Natural killer cell treated with Interleukin-12 subunit alpha and Interleukin-12 subunit beta and Interleukin-15 and Interleukin-18, amount 100 ng/mL, for 72 hours (primary cell): Measurements from ENCODE around the gene EYA2. TPM values are rescaled to one million over a fixed set of nuclear protein-coding genes. Genes with fewer than 3 reads are reported as not detected.

Experiments used
- ATAC-seq, 2 donors: fragments of 150-1000 bp; cut with Tn5 transposase in 1 of 2; sonication (Bioruptor Pico), chemical (Tn5 transposase) in 1 of 2; 2 replicates each; pipeline ENCODE4 v1.10.0; 2021
- DNase-seq: peaks from one replicate; pipeline ENCODE4 v3.0.0; 2022; ENCODE audit warnings: low spot score
- H3K27ac Mint-ChIP-seq, 2 donors: 1 replicate in 1 of 2; 2 replicates in 1 of 2; pipeline ENCODE4 v1.8.0; 2022; ENCODE audit warnings: mixed read lengths in 2 of 2, mild to moderate bottlenecking in 1 of 2, moderate library complexity in 1 of 2
- H3K27me3 Mint-ChIP-seq, 2 donors: 1 replicate in 1 of 2; 2 replicates in 1 of 2; pipeline ENCODE4 v1.8.0; 2022; ENCODE audit warnings: mixed read lengths in 2 of 2
- H3K36me3 Mint-ChIP-seq: one replicate; pipeline ENCODE4 v1.8.0; 2022; ENCODE audit warnings: mixed read lengths
- H3K4me1 Mint-ChIP-seq, 2 donors: 1 replicate in 1 of 2; 2 replicates in 1 of 2; pipeline ENCODE4 v1.8.0; 2022; ENCODE audit warnings: low read depth in 2 of 2, mixed read lengths in 2 of 2, mild to moderate bottlenecking in 1 of 2
- H3K4me3 Mint-ChIP-seq: one replicate; pipeline ENCODE4 v1.8.0; 2022; ENCODE audit warnings: mixed read lengths
- H3K9me3 Mint-ChIP-seq: 2 replicates; pipeline ENCODE4 v1.8.0; 2022; ENCODE audit warnings: mixed read lengths
- total RNA-seq, 2 donors: library from RNA; stranded (reverse); gene quantifications; one replicate each; pipeline ENCODE4 v1.2.3, GENCODE V29; 2022

EYA2 gene
- total RNA-seq, 2 donors from 2014 or later, result 0.17 TPM; not detected in 1

DNA sequence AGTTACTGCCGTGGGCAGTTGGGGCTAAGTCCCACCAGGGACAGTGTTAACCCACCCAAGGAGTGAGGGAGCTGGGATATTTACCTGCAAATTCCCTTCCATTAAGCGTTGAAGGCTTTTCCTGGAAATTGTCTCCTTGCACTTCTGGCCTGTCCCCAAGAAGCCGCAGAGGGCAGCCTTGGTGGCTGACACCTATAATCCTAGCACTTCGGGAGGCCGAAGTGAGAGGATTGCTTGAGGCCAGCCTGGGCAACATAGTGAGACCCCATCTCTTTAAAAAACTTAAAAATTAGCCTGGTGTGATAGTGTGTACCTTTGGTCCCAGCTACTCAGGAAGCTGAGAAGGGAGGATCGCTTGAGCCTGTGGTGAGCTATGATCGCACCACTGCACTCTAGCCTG, 204.4 kb downstream of the EYA2 start:
- H3K27me3 Mint-ChIP-seq, result peaks cover 32 to 44% of the 10 kb centered on the region in 2 donors
- no peak for DNase-seq
- no peak overlapping the region for H3K27ac Mint-ChIP-seq
- H3K4me1 Mint-ChIP-seq, result no peaks in the 10 kb centered on the region
- peaks cover 4% of the 10 kb centered on the region for H3K9me3 Mint-ChIP-seq
- peak in 1 of 2 donors; percentile 21 for ATAC-seq
- H3K4me3 Mint-ChIP-seq, result no peak overlapping the region
- no peaks in the 10 kb centered on the region for H3K36me3 Mint-ChIP-seq

GRCh38 chr20:47099825-47100441, 205.3 kb downstream of the EYA2 start:
- no peak for ATAC-seq
- H3K4me1 Mint-ChIP-seq, result no peaks in the 10 kb centered on the region
- DNase-seq, result no peak
- H3K9me3 Mint-ChIP-seq, result peaks cover 4% of the 10 kb centered on the region
- H3K4me3 Mint-ChIP-seq, result no peak overlapping the region
- peaks cover 33 to 44% of the 10 kb centered on the region in 2 donors for H3K27me3 Mint-ChIP-seq
- no peaks in the 10 kb centered on the region for H3K36me3 Mint-ChIP-seq
- H3K27ac Mint-ChIP-seq, result no peak overlapping the region

DNA sequence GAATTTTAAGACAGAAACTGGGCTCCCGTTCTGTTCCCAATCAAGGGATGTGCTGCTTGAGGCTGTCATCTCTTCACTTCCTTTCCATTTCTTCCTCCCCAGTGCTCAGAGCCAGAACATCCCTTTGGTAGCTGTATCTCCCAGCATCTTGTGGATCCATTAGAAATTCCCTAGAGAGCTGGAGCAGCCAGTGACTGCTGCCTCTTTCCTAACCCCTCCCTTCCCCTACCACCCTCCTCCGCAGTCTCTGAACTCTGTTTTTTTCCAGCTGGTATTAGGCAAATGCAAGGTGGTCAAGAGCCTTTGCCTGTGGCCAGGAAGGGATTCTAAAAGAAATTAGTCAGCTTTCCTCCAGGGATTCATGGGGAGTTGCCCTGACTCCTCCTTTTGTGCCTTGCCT, 208.0 kb downstream of the EYA2 start:
- no peaks in the 10 kb centered on the region for H3K4me1 Mint-ChIP-seq
- no peaks in the 10 kb centered on the region for H3K9me3 Mint-ChIP-seq
- H3K36me3 Mint-ChIP-seq, result no peaks in the 10 kb centered on the region
- H3K27me3 Mint-ChIP-seq, result peaks cover 29 to 40% of the 10 kb centered on the region in 2 donors
- H3K27ac Mint-ChIP-seq, result no peak overlapping the region
- ATAC-seq, result no peak
- no peak overlapping the region for H3K4me3 Mint-ChIP-seq
- no peak for DNase-seq

- Mint-ChIP-seq H3K27me3 (peaks cover 14 to 25% of the 10 kb centered on the region in 2 donors), H3K9me3 (no peaks in the 10 kb centered on the region), H3K4me1 (no peaks in the 10 kb centered on the region), H3K4me3 (no peak overlapping the region), H3K36me3 (no peaks in the 10 kb centered on the region), H3K27ac (no peak overlapping the region)
- ATAC-seq, result no peak
- no peak for DNase-seq
These were observed 212.1 kb downstream of the EYA2 start for GRCh38 chr20:47106786-47107185.

DNA sequence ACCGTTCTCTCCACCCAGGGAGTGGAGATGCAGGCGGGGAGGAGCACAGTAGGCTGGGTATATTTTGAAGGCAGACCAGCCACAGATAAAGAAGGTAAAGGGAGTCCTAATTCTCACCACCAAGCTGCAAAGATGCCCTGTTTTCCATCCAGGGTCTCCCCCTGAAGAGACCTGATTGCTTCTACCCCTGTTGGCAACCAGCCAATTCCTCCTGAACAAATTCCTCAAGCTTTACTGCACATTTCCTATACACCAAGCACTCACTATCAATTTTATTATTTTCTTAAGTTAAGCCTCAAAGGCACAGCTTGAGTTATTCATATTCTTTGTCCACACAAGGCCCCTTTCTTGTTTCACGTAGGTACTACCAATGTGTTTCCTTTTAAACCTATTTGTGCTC, 214.4 kb downstream of the EYA2 start:
- DNase-seq (no peak), ATAC-seq (no peak)
- H3K4me1 Mint-ChIP-seq, result no peaks in the 10 kb centered on the region
- H3K27me3 Mint-ChIP-seq, result peaks cover 8 to 18% of the 10 kb centered on the region in 2 donors
- no peak overlapping the region for H3K27ac Mint-ChIP-seq
- H3K36me3 Mint-ChIP-seq, result no peaks in the 10 kb centered on the region
- no peak overlapping the region for H3K4me3 Mint-ChIP-seq
- no peaks in the 10 kb centered on the region for H3K9me3 Mint-ChIP-seq

GRCh38 chr20:47110819-47111218, 216.2 kb downstream of the EYA2 start:
- DNase-seq (no peak), ATAC-seq (no peak)
- no peaks in the 10 kb centered on the region for H3K36me3 Mint-ChIP-seq
- H3K4me1 Mint-ChIP-seq, result no peaks in the 10 kb centered on the region
- no peak overlapping the region for H3K27ac Mint-ChIP-seq
- no peaks in the 10 kb centered on the region for H3K9me3 Mint-ChIP-seq
- H3K4me3 Mint-ChIP-seq, result no peak overlapping the region
- H3K27me3 Mint-ChIP-seq, result peaks cover 7 to 10% of the 10 kb centered on the region in 2 donors

DNA sequence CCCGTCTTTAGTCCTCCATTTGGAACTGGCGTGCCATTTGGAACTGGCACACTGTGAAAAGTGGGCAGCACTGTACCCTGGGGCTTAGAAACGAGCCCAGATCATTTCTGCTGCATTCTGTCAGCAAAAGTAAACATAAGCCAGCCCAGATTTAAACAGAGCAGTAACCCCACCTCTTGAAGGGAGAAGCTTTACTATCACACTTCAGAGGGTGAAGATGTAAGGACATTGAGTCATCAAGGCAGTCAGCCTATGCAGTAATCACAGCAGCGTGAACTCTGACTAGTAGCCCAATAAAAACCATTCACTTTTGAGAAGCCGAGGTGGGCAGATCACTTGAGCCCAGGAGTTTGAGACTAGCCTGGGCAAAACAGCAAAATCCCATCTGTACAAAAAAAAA, 216.9 kb downstream of the EYA2 start:
- Mint-ChIP-seq H3K36me3 (no peaks in the 10 kb centered on the region), H3K27ac (no peak overlapping the region), H3K9me3 (no peaks in the 10 kb centered on the region), H3K27me3 (peaks cover 9 to 12% of the 10 kb centered on the region in 2 donors), H3K4me3 (no peak overlapping the region), H3K4me1 (no peaks in the 10 kb centered on the region)
- DNase-seq (no peak), ATAC-seq (no peak)

DNA sequence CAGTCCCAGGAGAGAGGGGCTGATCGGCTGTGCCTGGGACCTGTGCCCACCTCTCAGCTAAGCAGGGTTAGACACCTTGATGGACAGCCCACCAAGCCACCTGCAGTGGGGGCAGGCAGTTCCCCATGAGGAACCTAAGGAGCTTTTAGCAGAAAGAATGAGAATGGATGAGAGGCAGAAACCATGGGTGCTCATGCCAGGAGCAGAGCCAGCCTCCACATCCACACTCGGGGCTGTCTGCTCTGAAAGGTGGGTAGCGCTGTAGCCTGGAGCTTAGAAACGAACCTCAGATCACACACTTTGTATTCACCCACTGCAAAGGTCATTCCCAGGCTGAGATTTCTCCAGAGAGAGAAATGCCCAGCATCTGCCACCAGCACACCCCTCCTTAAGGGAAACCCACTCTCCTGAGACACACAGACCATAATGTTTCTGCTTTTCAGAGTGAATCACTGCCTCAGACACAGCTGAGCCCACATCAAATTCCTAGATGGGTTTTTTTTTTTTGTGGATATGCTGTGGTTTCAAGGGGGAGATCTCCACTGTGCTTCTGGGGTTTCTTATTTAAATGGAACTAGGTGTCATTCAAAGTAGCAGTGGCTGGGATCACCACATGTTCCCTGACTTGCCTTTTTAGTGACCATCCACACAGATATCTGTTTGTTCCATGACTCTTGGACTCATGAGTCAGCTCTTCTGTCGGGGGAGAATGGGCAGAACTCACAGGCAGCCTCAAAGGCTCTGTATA, 218.9 kb downstream of the EYA2 start:
- Mint-ChIP-seq H3K27ac (no peak overlapping the region), H3K4me1 (no peaks in the 10 kb centered on the region), H3K36me3 (no peaks in the 10 kb centered on the region), H3K9me3 (no peaks in the 10 kb centered on the region), H3K27me3 (peaks cover 9 to 21% of the 10 kb centered on the region in 2 donors), H3K4me3 (no peak overlapping the region)
- ATAC-seq (no peak), DNase-seq (no peak)

- DNase-seq (no peak), ATAC-seq (no peak)
- no peak overlapping the region for H3K27ac Mint-ChIP-seq
- no peaks in the 10 kb centered on the region for H3K9me3 Mint-ChIP-seq
- H3K4me1 Mint-ChIP-seq, result no peaks in the 10 kb centered on the region
- no peak overlapping the region for H3K4me3 Mint-ChIP-seq
- H3K27me3 Mint-ChIP-seq, result peaks cover 14 to 29% of the 10 kb centered on the region in 2 donors
- H3K36me3 Mint-ChIP-seq, result no peaks in the 10 kb centered on the region
These were observed 221.1 kb downstream of the EYA2 start for GRCh38 chr20:47115694-47116093.

DNA sequence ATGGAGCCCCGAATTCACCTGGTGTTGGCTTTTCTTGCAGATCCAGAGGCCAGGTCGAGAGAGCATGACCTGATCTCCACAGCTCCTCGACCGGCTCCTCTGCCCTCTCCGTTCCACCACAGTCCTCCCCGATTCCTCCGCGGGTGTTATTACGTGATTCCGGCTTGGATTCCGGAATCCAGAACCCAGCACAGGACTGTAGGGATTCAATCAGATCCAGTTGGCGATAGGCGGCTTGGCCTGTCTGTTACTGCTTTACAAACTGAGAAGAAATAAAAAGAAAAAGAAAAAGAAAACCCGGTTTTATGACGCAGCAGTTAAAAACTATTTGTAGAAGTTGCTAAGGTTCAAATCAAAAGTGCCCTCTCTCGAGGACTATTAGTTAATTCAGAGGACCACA, 222.7 kb downstream of the EYA2 start:
- Mint-ChIP-seq H3K4me3 (no peak overlapping the region), H3K9me3 (no peaks in the 10 kb centered on the region), H3K27me3 (peaks cover 14 to 38% of the 10 kb centered on the region in 2 donors), H3K27ac (no peak overlapping the region), H3K36me3 (no peaks in the 10 kb centered on the region), H3K4me1 (no peaks in the 10 kb centered on the region)
- DNase-seq, result no peak
- no peak for ATAC-seq

DNA sequence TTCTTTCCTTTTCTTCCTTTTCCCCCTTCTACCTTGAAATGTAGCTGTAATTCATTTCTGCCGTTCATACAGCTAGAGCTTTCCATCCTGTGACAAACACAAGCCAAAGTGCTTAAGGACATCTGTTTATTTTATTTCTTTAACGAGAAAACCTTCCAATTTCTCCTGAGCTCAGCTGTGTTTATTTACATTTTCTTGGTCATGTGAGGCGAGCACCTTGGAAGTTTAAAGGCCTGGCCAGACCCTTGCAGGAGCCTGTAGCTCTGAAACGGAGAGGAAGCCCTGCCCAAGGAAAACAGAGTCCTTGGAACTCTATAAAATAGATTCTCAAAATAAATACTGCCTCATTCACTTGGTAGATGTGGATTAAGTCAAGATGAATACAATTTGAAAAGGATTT, 223.1 kb downstream of the EYA2 start:
- Mint-ChIP-seq H3K4me3 (no peak overlapping the region), H3K36me3 (no peaks in the 10 kb centered on the region), H3K4me1 (no peaks in the 10 kb centered on the region), H3K27ac (no peak overlapping the region), H3K9me3 (no peaks in the 10 kb centered on the region), H3K27me3 (peaks cover 14 to 38% of the 10 kb centered on the region in 2 donors)
- DNase-seq (no peak), ATAC-seq (no peak)

GRCh38 chr20:47118206-47118605, 223.6 kb downstream of the EYA2 start:
- Mint-ChIP-seq H3K36me3 (no peaks in the 10 kb centered on the region), H3K4me3 (no peak overlapping the region), H3K4me1 (no peaks in the 10 kb centered on the region), H3K27ac (no peak overlapping the region), H3K9me3 (no peaks in the 10 kb centered on the region), H3K27me3 (peaks cover 14 to 38% of the 10 kb centered on the region in 2 donors)
- ATAC-seq (no peak), DNase-seq (no peak)

GRCh38 chr20:47118641-47119040, 224.0 kb downstream of the EYA2 start:
- Mint-ChIP-seq H3K36me3 (no peaks in the 10 kb centered on the region), H3K4me3 (no peak overlapping the region)
- ATAC-seq, result no peak

GRCh38 chr20:47120346-47120936, 225.8 kb downstream of the EYA2 start:
- no peak for DNase-seq
- ATAC-seq, result no peak
- H3K36me3 Mint-ChIP-seq, result no peaks in the 10 kb centered on the region
- no peaks in the 10 kb centered on the region for H3K4me1 Mint-ChIP-seq
- H3K27ac Mint-ChIP-seq, result no peak overlapping the region
- H3K27me3 Mint-ChIP-seq, result peaks cover 11 to 35% of the 10 kb centered on the region in 2 donors
- H3K4me3 Mint-ChIP-seq, result no peak overlapping the region
- H3K9me3 Mint-ChIP-seq, result no peaks in the 10 kb centered on the region

More at GRCh38 chr20:47118641-47119040, 224.0 kb downstream of the EYA2 start:
- Mint-ChIP-seq H3K27me3 (peaks cover 14 to 38% of the 10 kb centered on the region in 2 donors), H3K4me1 (no peaks in the 10 kb centered on the region), H3K27ac (no peak overlapping the region), H3K9me3 (no peaks in the 10 kb centered on the region)
- no peak for DNase-seq
